Measurements from ENCODE around the gene COMT. TPM values are rescaled to one million over a fixed set of nuclear protein-coding genes. Genes with fewer than 3 reads are reported as not detected.

COMT gene
- total and polyA plus RNA-seq, 9 of the 15 experiments (the other 6 are each of a cell fraction or from before 2014, with no cell fraction given), result 12.5 to 351 (median 155) TPM

DNA sequence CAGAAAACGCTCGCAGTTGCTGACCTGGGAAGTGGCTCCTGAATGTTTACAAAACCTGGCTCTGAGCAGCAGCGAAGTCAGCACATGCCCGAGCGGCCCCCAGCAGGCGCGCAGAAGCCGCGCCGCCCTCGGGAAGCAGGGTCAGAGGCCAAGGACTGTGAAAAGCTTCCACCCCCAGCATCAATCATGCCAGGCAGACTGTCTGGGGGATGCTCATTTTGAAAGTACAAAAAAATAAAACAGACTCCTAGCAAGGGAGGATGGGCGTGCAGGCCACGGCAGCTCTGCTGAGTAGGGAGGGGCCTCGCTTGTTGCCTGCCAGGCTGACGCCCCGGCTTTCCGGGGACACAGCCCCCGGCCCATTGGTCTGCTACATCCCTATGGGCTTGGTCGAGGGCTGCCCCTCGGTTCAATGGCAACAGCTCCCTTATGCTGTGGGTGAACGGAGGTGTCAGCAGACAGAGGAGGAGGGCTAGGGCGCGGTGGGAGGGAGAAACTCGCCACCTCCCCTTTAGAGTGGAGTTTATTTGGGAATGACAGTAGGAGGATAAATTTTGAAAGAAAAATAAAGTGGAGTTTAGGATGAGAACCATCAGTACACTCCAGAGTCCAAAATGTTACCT is 49.2 kb upstream of the COMT start (continued):
- TF ChIP-seq ZBTB7A (IDR thresholded peaks at IDR 0.05; ENCODE audit: borderline replicate concordance, control insufficient read depth, low read depth, low read length) (peak; percentile 90; the same call in 1 of the 2 replicates), CCAR2 (IDR thresholded peaks at IDR 0.05; ENCODE audit: low read depth, low read length) (no peak), RBM39 (optimal IDR thresholded peaks at IDR 0.05; ENCODE audit: low read depth, low read length) (peak; percentile 76), ZNF584 (CRISPR knock-in tag; IDR thresholded peaks at IDR 0.05; ENCODE audit: low read depth) (no peak), EP300 (IDR thresholded peaks at IDR 0.05; ENCODE audit: low read length) (peak; percentile 26; the same call in 1 of the 2 replicates), MCM7 (IDR thresholded peaks at IDR 0.05) (no peak), MEIS2 (IDR thresholded peaks at IDR 0.05; ENCODE audit: partially characterized antibody) (peak; percentile 96), ZNF561 (CRISPR knock-in tag; conservative IDR thresholded peaks at IDR 0.05) (no peak), CEBPB (tag; IDR thresholded peaks at IDR 0.05) (no peak), E2F3 (CRISPR knock-in tag; IDR thresholded peaks at IDR 0.05) (no peak), MTA1 (IDR thresholded peaks at IDR 0.05; ENCODE audit: borderline replicate concordance) (no peak), ZC3H8 (IDR thresholded peaks at IDR 0.05) (no peak), KDM2B (CRISPR knock-in tag; IDR thresholded peaks at IDR 0.05) (no peak), RUNX1 (IDR thresholded peaks at IDR 0.05; ENCODE audit: low read depth) (no peak), THRAP3 (IDR thresholded peaks at IDR 0.05; ENCODE audit: borderline replicate concordance) (no peak), ZNF263 (CRISPR knock-in tag; IDR thresholded peaks at IDR 0.05; ENCODE audit: borderline replicate concordance) (no peak), BRF1 (IDR thresholded peaks at IDR 0.05; ENCODE audit: borderline replicate concordance, extremely low read depth, insufficient read length) (no peak), TEAD1 (CRISPR knock-in tag; IDR thresholded peaks at IDR 0.05) (no peak), NR1H2 (CRISPR knock-in tag; IDR thresholded peaks at IDR 0.05) (no peak), RBM34 (IDR thresholded peaks at IDR 0.05; ENCODE audit: borderline replicate concordance, insufficient read depth, low read length) (no peak), ZNF583 (CRISPR knock-in tag; IDR thresholded peaks at IDR 0.05) (no peak), KLF10 (CRISPR knock-in tag; IDR thresholded peaks at IDR 0.05) (no peak), PHTF2 (CRISPR knock-in tag; IDR thresholded peaks at IDR 0.05) (no peak)
- TF ChIP-seq, protein P1, sequence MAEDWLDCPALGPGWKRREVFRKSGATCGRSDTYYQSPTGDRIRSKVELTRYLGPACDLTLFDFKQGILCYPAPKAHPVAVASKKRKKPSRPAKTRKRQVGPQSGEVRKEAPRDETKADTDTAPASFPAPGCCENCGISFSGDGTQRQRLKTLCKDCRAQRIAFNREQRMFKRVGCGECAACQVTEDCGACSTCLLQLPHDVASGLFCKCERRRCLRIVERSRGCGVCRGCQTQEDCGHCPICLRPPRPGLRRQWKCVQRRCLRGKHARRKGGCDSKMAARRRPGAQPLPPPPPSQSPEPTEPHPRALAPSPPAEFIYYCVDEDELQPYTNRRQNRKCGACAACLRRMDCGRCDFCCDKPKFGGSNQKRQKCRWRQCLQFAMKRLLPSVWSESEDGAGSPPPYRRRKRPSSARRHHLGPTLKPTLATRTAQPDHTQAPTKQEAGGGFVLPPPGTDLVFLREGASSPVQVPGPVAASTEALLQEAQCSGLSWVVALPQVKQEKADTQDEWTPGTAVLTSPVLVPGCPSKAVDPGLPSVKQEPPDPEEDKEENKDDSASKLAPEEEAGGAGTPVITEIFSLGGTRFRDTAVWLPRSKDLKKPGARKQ (CRISPR knock-in tag; IDR thresholded peaks at IDR 0.05), result no peak; the same call in 1 of the 2 replicates
- TF ChIP-seq, protein P2, sequence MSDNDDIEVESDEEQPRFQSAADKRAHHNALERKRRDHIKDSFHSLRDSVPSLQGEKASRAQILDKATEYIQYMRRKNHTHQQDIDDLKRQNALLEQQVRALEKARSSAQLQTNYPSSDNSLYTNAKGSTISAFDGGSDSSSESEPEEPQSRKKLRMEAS (CRISPR knock-in tag; IDR thresholded peaks at IDR 0.05), result no peak
- TF ChIP-seq, protein P3, sequence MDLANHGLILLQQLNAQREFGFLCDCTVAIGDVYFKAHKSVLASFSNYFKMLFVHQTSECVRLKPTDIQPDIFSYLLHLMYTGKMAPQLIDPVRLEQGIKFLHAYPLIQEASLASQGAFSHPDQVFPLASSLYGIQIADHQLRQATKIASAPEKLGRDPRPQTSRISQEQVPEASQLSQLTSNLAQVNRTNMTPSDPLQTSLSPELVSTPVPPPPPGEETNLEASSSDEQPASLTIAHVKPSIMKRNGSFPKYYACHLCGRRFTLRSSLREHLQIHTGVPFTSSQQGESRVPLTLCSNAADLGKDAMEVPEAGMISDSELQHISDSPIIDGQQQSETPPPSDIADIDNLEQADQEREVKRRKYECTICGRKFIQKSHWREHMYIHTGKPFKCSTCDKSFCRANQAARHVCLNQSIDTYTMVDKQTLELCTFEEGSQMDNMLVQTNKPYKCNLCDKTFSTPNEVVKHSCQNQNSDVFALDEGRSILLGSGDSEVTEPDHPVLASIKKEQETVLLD (IDR thresholded peaks at IDR 0.05), result no peak
- TF ChIP-seq, protein P4, sequence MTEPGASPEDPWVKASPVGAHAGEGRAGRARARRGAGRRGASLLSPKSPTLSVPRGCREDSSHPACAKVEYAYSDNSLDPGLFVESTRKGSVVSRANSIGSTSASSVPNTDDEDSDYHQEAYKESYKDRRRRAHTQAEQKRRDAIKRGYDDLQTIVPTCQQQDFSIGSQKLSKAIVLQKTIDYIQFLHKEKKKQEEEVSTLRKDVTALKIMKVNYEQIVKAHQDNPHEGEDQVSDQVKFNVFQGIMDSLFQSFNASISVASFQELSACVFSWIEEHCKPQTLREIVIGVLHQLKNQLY (CRISPR knock-in tag; conservative IDR thresholded peaks at IDR 0.05), result no peak
- TF ChIP-seq, protein P5, sequence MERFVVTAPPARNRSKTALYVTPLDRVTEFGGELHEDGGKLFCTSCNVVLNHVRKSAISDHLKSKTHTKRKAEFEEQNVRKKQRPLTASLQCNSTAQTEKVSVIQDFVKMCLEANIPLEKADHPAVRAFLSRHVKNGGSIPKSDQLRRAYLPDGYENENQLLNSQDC (CRISPR knock-in tag; IDR thresholded peaks at IDR 0.05), result no peak
